SK-N-SH (cell line): ENCODE measurements around the gene GOLGA5. TPM values are rescaled to one million over a fixed set of nuclear protein-coding genes. Genes with fewer than 3 reads are reported as not detected.

ENCODE experiments used
- CTCF ChIA-PET: fragments of 300-600, 350-600 bp; formaldehyde crosslinking; extraction: SDS; loops from one replicate; lab custom pipeline; 2021; lab: Yijun Ruan, JAX
- POLR2A ChIA-PET: fragments of 350-600 bp; sonication (Branson Sonifier 250); formaldehyde crosslinking; extraction: SDS; loops from one replicate; lab custom pipeline; 2020; ENCODE audit warnings: antibody characterized with exemption, inconsistent platforms; lab: Yijun Ruan, JAX
- DNase-seq: peaks from one replicate; pipeline ENCODE4 v3.0.0; 2012
- H2AFZ ChIP-seq: fragments of 200-600 bp; sonication (generic); 2 replicates; pipeline ENCODE4 v1.8.1; 2016; ENCODE audit warnings: antibody characterized with exemption, mild to moderate bottlenecking, low read depth
- H3F3A ChIP-seq: fragments of 200-600 bp; sonication (generic); replicated peaks from 2 replicates; pipeline ENCODE3; 2016; ENCODE audit warnings: antibody characterized with exemption, mild to moderate bottlenecking; ENCODE audit not compliant: insufficient read depth
- H3K27ac ChIP-seq, 2 experiments: fragments of 200-500 bp in 1 of 2; fragments of 200-600 bp in 1 of 2; sonication (Bioruptor generic) in 1 of 2; sonication (generic), shearing (Covaris generic) in 1 of 2; 2 replicates each; pipeline versions ENCODE4 v1.5.1 to v1.6.1; 2014 to 2016; ENCODE audit warnings: low read depth in 2 of 2, inconsistent platforms in 1 of 2, low read length in 1 of 2, mild to moderate bottlenecking in 1 of 2, mixed read lengths in 1 of 2
- H3K27me3 ChIP-seq: fragments of 200-600 bp; sonication (generic), shearing (Covaris generic); 2 replicates; pipeline ENCODE4 v1.6.1; 2016; ENCODE audit warnings: mixed run types; ENCODE audit not compliant: insufficient read depth
- H3K36me3 ChIP-seq, 2 experiments: fragments of 200-500 bp in 1 of 2; fragments of 200-600 bp in 1 of 2; sonication (Bioruptor generic) in 1 of 2; sonication (generic) in 1 of 2; replicated peaks in 1 of 2; 2 replicates each; pipeline versions ENCODE3 to v1.5.1; 2014 to 2016; ENCODE audit warnings: low read length in 1 of 2, mild to moderate bottlenecking in 1 of 2; ENCODE audit not compliant: insufficient read depth in 2 of 2, control insufficient read depth in 1 of 2
- H3K4me1 ChIP-seq, 2 experiments: fragments of 200-500 bp in 1 of 2; fragments of 200-600 bp in 1 of 2; sonication (Bioruptor generic) in 1 of 2; sonication (generic), shearing (Covaris generic) in 1 of 2; 2 replicates each; pipeline versions ENCODE4 v1.5.1 to v1.6.1; 2014 to 2016; ENCODE audit warnings: low read depth in 1 of 2, low read length in 1 of 2, mixed run types in 1 of 2; ENCODE audit not compliant: insufficient read depth in 2 of 2, control insufficient read depth in 1 of 2
- H3K4me2 ChIP-seq: fragments of 200-600 bp; sonication (generic), shearing (Covaris generic); 2 replicates; pipeline ENCODE4 v1.6.1; 2017; ENCODE audit warnings: mixed run types
- H3K4me3 ChIP-seq, 2 experiments: fragments of 200-500 bp in 1 of 2; fragments of 200-600 bp in 1 of 2; sonication (Bioruptor generic) in 1 of 2; sonication (generic), shearing (Covaris generic) in 1 of 2; 2 replicates each; pipeline versions ENCODE4 v1.5.1 to v1.8.1; 2014 to 2016; ENCODE audit warnings: low read depth in 2 of 2, inconsistent platforms in 1 of 2, low read length in 1 of 2, mild to moderate bottlenecking in 1 of 2, mixed read lengths in 1 of 2, moderate library complexity in 1 of 2
- H3K79me2 ChIP-seq: fragments of 200-600 bp; sonication (generic); 2 replicates; pipeline ENCODE4 v1.8.1; 2017; ENCODE audit warnings: mild to moderate bottlenecking; ENCODE audit not compliant: insufficient read depth
- H3K9ac ChIP-seq: fragments of 200-600 bp; sonication (generic); 2 replicates; pipeline ENCODE4 v1.6.1; 2017; ENCODE audit warnings: mixed run types
- H3K9me2 ChIP-seq: fragments of 200-600 bp; sonication (generic); 2 replicates; pipeline ENCODE4 v1.6.1; 2017; ENCODE audit warnings: mixed run types
- H3K9me3 ChIP-seq: fragments of 200-600 bp; sonication (generic); 2 replicates; pipeline ENCODE4 v1.6.1; 2017; ENCODE audit warnings: mixed run types, mild to moderate bottlenecking, moderate library complexity
- H4K20me1 ChIP-seq: fragments of 200-600 bp; sonication (generic); 2 replicates; pipeline ENCODE4 v1.6.1; 2017; ENCODE audit warnings: mild to moderate bottlenecking, mixed run types; ENCODE audit not compliant: insufficient read depth
- ELF1 ChIP-seq: IDR thresholded peaks from 2 replicates; pipeline ENCODE4 v1.4.0; 2012
- EP300 ChIP-seq, 2 experiments: IDR thresholded peaks; 2 replicates each; pipeline versions ENCODE4 v1.4.0 to v1.6.1; 2012; ENCODE audit warnings: borderline replicate concordance in 1 of 2, low read depth in 1 of 2, low read length in 1 of 2
- FOSL2 ChIP-seq: IDR thresholded peaks from 2 replicates; pipeline ENCODE4 v1.4.0; 2012; ENCODE audit warnings: low read depth, mild to moderate bottlenecking, moderate library complexity, borderline replicate concordance
- FOXJ3 ChIP-seq: sonication (generic); formaldehyde crosslinking; IDR thresholded peaks from 2 replicates; pipeline ENCODE4 v1.5.1; 2020; ENCODE audit warnings: mild to moderate bottlenecking, missing genetic modification reagents
- FOXM1 ChIP-seq: IDR thresholded peaks from 2 replicates; pipeline ENCODE4 v1.4.0; 2012; ENCODE audit warnings: low read depth, mild to moderate bottlenecking
- GATA2 ChIP-seq: sonication (generic); formaldehyde crosslinking; IDR thresholded peaks from 2 replicates; pipeline ENCODE4 v1.5.0; 2020; ENCODE audit warnings: mild to moderate bottlenecking, missing genetic modification reagents
- IRF3 ChIP-seq: fragments of 150-350 bp; IDR thresholded peaks from 2 replicates; pipeline ENCODE4 v1.6.1; 2016; ENCODE audit warnings: mild to moderate bottlenecking, low read depth, low read length
- MEF2A ChIP-seq: IDR thresholded peaks from 2 replicates; pipeline ENCODE4 v1.4.0; 2012; ENCODE audit warnings: low read depth, borderline replicate concordance
- MXI1 ChIP-seq: IDR thresholded peaks from 2 replicates; pipeline ENCODE4 v1.6.1; 2012; ENCODE audit warnings: mild to moderate bottlenecking, low read depth, low read length, improper control_type of control experiment
- NFIC ChIP-seq: IDR thresholded peaks from 2 replicates; pipeline ENCODE4 v1.4.0; 2012; ENCODE audit warnings: borderline replicate concordance
- NRF1 ChIP-seq: IDR thresholded peaks from 2 replicates; pipeline ENCODE4 v1.6.1; 2012; ENCODE audit warnings: low read depth, mild to moderate bottlenecking, low read length
- PBX3 ChIP-seq: IDR thresholded peaks from 2 replicates; pipeline ENCODE4; 2012
- RAD21 ChIP-seq: IDR thresholded peaks from 2 replicates; pipeline ENCODE4 v1.6.1; 2012; ENCODE audit warnings: mild to moderate bottlenecking, low read length
- RCOR1 ChIP-seq: fragments of 150-350 bp; IDR thresholded peaks from 2 replicates; pipeline ENCODE4 v1.6.1; 2017; ENCODE audit warnings: antibody characterized with exemption, low read length
- REST ChIP-seq: IDR thresholded peaks from 2 replicates; pipeline ENCODE4 v1.6.1; 2012; ENCODE audit warnings: mild to moderate bottlenecking, low read depth, low read length, moderate library complexity
- RFX5 ChIP-seq: IDR thresholded peaks from 2 replicates; pipeline ENCODE4 v1.6.1; 2012; ENCODE audit warnings: mild to moderate bottlenecking, improper control_type of control experiment, low read length
- SIN3A ChIP-seq: IDR thresholded peaks from 2 replicates; pipeline ENCODE4 v1.6.1; 2012; ENCODE audit warnings: low read depth, mild to moderate bottlenecking, low read length, moderate library complexity, borderline replicate concordance
- ZBTB33 ChIP-seq: IDR thresholded peaks from 2 replicates; pipeline ENCODE4 v1.4.0; 2012; ENCODE audit warnings: low read depth, borderline replicate concordance
- WGBS: methylation state at CpG from one replicate; pipeline ENCODE4 v1.1.6; 2017; ENCODE audit warnings: low lambda C conversion rate; 5-methylcytosine and 5-hydroxymethylcytosine counted together
- polyA plus RNA-seq, 3 experiments: library from polyadenylated mRNA; depleted of rRNA; stranded (reverse); fragments of >200 nt; gene quantifications; 2 replicates each; pipeline ENCODE4 v1.2.3, GENCODE V29; 2012
- TF ChIP-seq, protein P1 (sequence below): fragments of 200-600 bp; sonication (generic); IDR thresholded peaks from 2 replicates; pipeline ENCODE4 v1.6.1; 2017; ENCODE audit warnings: antibody characterized with exemption, mild to moderate bottlenecking, moderate library complexity

The GOLGA5 gene
- polyA plus RNA-seq, 1 of the 3 experiments (the other 2 are of a cell fraction), result 25.6 TPM

- TF ChIP-seq MXI1 (peak; percentile 77), SIN3A (no peak), RFX5 (no peak), FOXJ3 (CRISPR knock-in tag) (peak; percentile 95)
Observed at GRCh38 chr14:92886337-92886736, 92.2 kb downstream of the GOLGA5 start (continued).

- H3F3A ChIP-seq, result no peaks in the 10 kb centered on the region
- H3K36me3 ChIP-seq, result no peaks in the 10 kb centered on the region
- H4K20me1 ChIP-seq, result no peaks in the 10 kb centered on the region
- POLR2A ChIA-PET, result interaction anchor here (1.0 to 7.6 kb wide), 11 partner anchors 16 to 297 kb away, joined by 3 to 288 read pairs (median 8); partner anchors contain the start of genes CHGA, LYSET and MOAP1
- CTCF ChIA-PET, result interaction anchor here (0.7 to 4.5 kb wide), 5 partner anchors 23 to 50 kb away, joined by 3 to 56 read pairs (median 3); partner anchors contain the start of gene CHGA
- H3K4me1 ChIP-seq, result peaks cover 0 to 57% of the 10 kb centered on the region in 2 experiments; a peak in 2 of 4 replicates
- DNase-seq, result no peak
- H3K9me2 ChIP-seq, result no peaks in the 10 kb centered on the region
- H3K79me2 ChIP-seq, result no peaks in the 10 kb centered on the region
- no peaks in the 10 kb centered on the region for H3K9me3 ChIP-seq
- H2AFZ ChIP-seq, result no peak overlapping the region
- TF ChIP-seq FOXJ3 (CRISPR knock-in tag), result no peak
- no peak for TF ChIP-seq ZBTB33
- TF ChIP-seq, protein P1, sequence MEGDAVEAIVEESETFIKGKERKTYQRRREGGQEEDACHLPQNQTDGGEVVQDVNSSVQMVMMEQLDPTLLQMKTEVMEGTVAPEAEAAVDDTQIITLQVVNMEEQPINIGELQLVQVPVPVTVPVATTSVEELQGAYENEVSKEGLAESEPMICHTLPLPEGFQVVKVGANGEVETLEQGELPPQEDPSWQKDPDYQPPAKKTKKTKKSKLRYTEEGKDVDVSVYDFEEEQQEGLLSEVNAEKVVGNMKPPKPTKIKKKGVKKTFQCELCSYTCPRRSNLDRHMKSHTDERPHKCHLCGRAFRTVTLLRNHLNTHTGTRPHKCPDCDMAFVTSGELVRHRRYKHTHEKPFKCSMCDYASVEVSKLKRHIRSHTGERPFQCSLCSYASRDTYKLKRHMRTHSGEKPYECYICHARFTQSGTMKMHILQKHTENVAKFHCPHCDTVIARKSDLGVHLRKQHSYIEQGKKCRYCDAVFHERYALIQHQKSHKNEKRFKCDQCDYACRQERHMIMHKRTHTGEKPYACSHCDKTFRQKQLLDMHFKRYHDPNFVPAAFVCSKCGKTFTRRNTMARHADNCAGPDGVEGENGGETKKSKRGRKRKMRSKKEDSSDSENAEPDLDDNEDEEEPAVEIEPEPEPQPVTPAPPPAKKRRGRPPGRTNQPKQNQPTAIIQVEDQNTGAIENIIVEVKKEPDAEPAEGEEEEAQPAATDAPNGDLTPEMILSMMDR, result no peak
- TF ChIP-seq IRF3, result no peak
- TF ChIP-seq SIN3A, result no peak
- TF ChIP-seq NFIC, result no peak
- no peak for TF ChIP-seq EP300 (IDR thresholded peaks at IDR 0.05; ENCODE audit: borderline replicate concordance in 1 of 2, low read depth in 1 of 2, low read length in 1 of 2)
- TF ChIP-seq FOXM1, result no peak
- no peak for TF ChIP-seq MEF2A
- no peak for TF ChIP-seq RAD21
- no peak for TF ChIP-seq NRF1
- TF ChIP-seq RFX5, result no peak
- TF ChIP-seq FOSL2, result no peak
- no peak for TF ChIP-seq REST
- no peak for TF ChIP-seq MXI1
- no peak for TF ChIP-seq PBX3
- no peak for TF ChIP-seq GATA2 (CRISPR knock-in tag)
- no peak for TF ChIP-seq RCOR1
- TF ChIP-seq ELF1, result no peak
- H3K4me3 ChIP-seq, result no peak overlapping the region
- H3K4me2 ChIP-seq, result no peak overlapping the region
- no peak overlapping the region for H3K9ac ChIP-seq
- peaks cover 6% of the 10 kb centered on the region; the same call in 1 of the 2 replicates for H3K27me3 ChIP-seq
- WGBS, result 33% methylated on average over 1 of the region's 1 CpG
- peak overlapping the region in 1 of 2 experiments; percentile 97; a peak in 2 of 4 replicates for H3K27ac ChIP-seq
Observed at GRCh38 chr14:92887157-92887556, 93.1 kb downstream of the GOLGA5 start.
